Fibroblast of lung (primary cell): ENCODE results near the gene HSPB6. TPM values are rescaled to one million over a fixed set of nuclear protein-coding genes. Genes with fewer than 3 reads are reported as not detected.

Source experiments
- DNase-seq, 2 donors: peaks; one replicate each; pipeline versions ENCODE4 v3.0.0 to v3.0.0-alpha.2; 2010; ENCODE audit warnings: low read depth in 2 of 2
- H2AFZ ChIP-seq: 2 replicates; pipeline ENCODE4 v1.5.1; 2012; ENCODE audit warnings: low read length, control low read depth, inconsistent platforms
- H3K27ac ChIP-seq: 2 replicates; pipeline ENCODE4 v1.5.1; 2011; ENCODE audit warnings: low read length, control low read depth; ENCODE audit not compliant: insufficient read depth
- H3K27me3 ChIP-seq: 2 replicates; pipeline ENCODE4 v1.5.1; 2011; ENCODE audit warnings: mild to moderate bottlenecking, low read length; ENCODE audit not compliant: control insufficient read depth, insufficient read depth
- H3K36me3 ChIP-seq: 2 replicates; pipeline ENCODE4 v1.5.1; 2011; ENCODE audit warnings: low read length; ENCODE audit not compliant: control insufficient read depth, insufficient read depth
- H3K4me1 ChIP-seq: 2 replicates; pipeline ENCODE4 v1.5.1; 2011; ENCODE audit warnings: low read length; ENCODE audit not compliant: control insufficient read depth, insufficient read depth; ENCODE audit errors: extremely low read depth
- H3K4me2 ChIP-seq: 2 replicates; pipeline ENCODE4 v1.5.1; 2011; ENCODE audit warnings: low read length, control low read depth; ENCODE audit not compliant: insufficient read depth; ENCODE audit errors: extremely low read depth
- H3K4me3 ChIP-seq, 4 experiments: fragments of 200-600 bp in 1 of 4; sonication (generic) in 1 of 4; replicated peaks in 1 of 4; 2 replicates each; pipeline ENCODE4 v1.5.1; 2011 to 2016; ENCODE audit warnings: low read length in 4 of 4, low read depth in 3 of 4, mild to moderate bottlenecking in 3 of 4, control low read depth in 2 of 4, inconsistent platforms in 1 of 4, mixed read lengths in 1 of 4; ENCODE audit not compliant: insufficient read depth in 1 of 4; ENCODE audit errors: control extremely low read depth in 1 of 4
- H3K79me2 ChIP-seq: 2 replicates; pipeline ENCODE4 v1.5.1; 2012; ENCODE audit warnings: mild to moderate bottlenecking, low read length, inconsistent platforms; ENCODE audit not compliant: control insufficient read depth, insufficient read depth
- H3K9ac ChIP-seq: 2 replicates; pipeline ENCODE4 v1.5.1; 2011; ENCODE audit warnings: mild to moderate bottlenecking, low read length, control low read depth; ENCODE audit not compliant: insufficient read depth
- H3K9me3 ChIP-seq: 2 replicates; pipeline ENCODE4 v1.5.1; 2012; ENCODE audit warnings: low read depth, low read length; ENCODE audit not compliant: control insufficient read depth, insufficient read depth
- H4K20me1 ChIP-seq: 2 replicates; pipeline ENCODE4 v1.5.1; 2011; ENCODE audit warnings: low read length; ENCODE audit not compliant: control insufficient read depth, insufficient read depth; ENCODE audit errors: extremely low read depth
- CTCF ChIP-seq, 2 donors: IDR thresholded peaks in 1 of 2; conservative IDR thresholded peaks in 1 of 2; 1 replicate in 1 of 2; 2 replicates in 1 of 2; pipeline ENCODE4 v1.5.1; 2011 to 2012; ENCODE audit warnings: low read length in 2 of 2, control low read depth in 1 of 2, inconsistent platforms in 1 of 2, low read depth in 1 of 2, mild to moderate bottlenecking in 1 of 2
- EZH2 ChIP-seq: IDR thresholded peaks from 2 replicates; pipeline ENCODE4 v1.5.1; 2012; ENCODE audit warnings: low read length, control low read depth, mild to moderate bottlenecking; ENCODE audit errors: missing control alignments
- polyA plus RNA-seq, 2 donors: library from polyadenylated mRNA; depleted of rRNA in 1 of 2; stranded (reverse) in 1 of 2; unstranded in 1 of 2; fragments of >200 nt; gene quantifications; 2 replicates each; pipeline ENCODE4 v1.2.1, GENCODE V29; 2011 to 2012; ENCODE audit warnings: missing spikeins in 1 of 2
- total RNA-seq: library from RNA; depleted of rRNA; stranded (reverse); fragments of >200 nt; gene quantifications from 2 replicates; pipeline ENCODE4 v1.2.1, GENCODE V29; 2014

HSPB6 gene
- total and polyA plus RNA-seq, 2 donors (not counting 1 experiment from before 2014, with no cell fraction given), result 53.1 to 54.3 TPM

GRCh38 chr19:35759697-35760096 is 2.9 kb upstream of the HSPB6 start:
- Histone ChIP-seq H3K79me2 (peaks cover 23% of the 10 kb centered on the region), H3K36me3 (peaks cover 17% of the 10 kb centered on the region), H4K20me1 (no peaks in the 10 kb centered on the region), H3K4me1 (peaks cover 17% of the 10 kb centered on the region), H3K27me3 (no peaks in the 10 kb centered on the region), H3K4me2 (no peak overlapping the region), H3K9ac (no peak overlapping the region), H3K27ac (peak overlapping the region; percentile 8), H2AFZ (no peak overlapping the region), H3K9me3 (no peaks in the 10 kb centered on the region), H3K4me3 (peak overlapping the region in 1 of 4 experiments; percentile 98)
- no peak for DNase-seq
- no peak for TF ChIP-seq EZH2
- no peak for TF ChIP-seq CTCF (conservative IDR thresholded peaks at IDR 0.05 in 1 of 2, IDR thresholded peaks at IDR 0.05 in 1 of 2; ENCODE audit: low read depth in 1 of 2, low read length in 2 of 2)

DNA sequence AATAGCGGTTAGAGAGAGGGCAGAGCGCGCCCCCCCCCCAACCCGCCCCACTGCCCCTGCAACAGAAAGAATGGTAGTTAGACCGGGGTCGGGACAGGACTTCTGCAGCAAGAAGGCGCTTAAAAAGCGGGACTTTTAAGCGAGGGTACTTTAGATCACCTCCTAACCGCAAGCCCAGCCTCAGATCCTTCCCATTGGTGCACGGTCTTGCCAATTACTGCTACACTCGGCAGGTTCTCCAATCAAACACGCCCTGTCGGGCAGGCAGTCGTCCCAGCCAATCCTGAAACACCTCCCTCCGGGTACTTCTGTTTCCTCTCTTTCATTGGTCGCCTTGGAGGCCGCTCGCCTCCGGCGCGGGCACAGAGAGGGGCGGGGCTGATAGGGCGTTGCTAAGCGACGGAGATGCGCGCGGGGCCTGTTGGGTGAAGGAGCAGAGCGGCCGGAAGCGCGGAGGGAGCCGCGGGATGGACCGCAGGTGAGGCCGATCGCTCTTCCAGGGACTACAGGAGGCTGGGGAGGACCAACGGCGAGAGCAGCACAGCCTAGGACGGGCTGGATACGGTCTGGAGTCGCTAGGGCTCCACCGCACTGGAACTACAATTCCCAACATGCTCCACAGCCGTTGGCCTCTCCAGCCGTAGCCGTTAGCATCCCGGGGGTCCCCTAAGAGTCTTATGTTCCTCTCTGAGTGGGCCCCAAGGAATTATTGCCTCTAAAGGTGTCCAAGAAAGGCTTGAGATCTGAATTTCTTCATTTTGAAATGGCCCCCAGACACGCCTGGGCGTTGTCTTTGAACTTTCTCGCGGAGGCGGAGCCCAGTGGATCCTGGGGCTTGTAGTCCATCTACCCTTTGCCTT is 1.1 kb upstream of the HSPB6 start, which contains the start of gene PROSER3:
TSS of gene PROSER3 (plus strand) at position 428 of the 860 bp plus-strand sequence. CDS start at position 468, 40 bp downstream.
- Histone ChIP-seq H4K20me1 (no peaks in the 10 kb centered on the region), H3K36me3 (peaks cover 23% of the 10 kb centered on the region), H2AFZ (peak within 1 kb of the TSS; percentile 73), H3K9ac (peak within 1 kb of the TSS; percentile 94), H3K4me1 (peaks cover 17% of the 10 kb centered on the region), H3K27ac (peak within 1 kb of the TSS; percentile 99), H3K27me3 (no peaks in the 10 kb centered on the region), H3K4me2 (peak within 1 kb of the TSS; percentile 76), H3K9me3 (no peaks in the 10 kb centered on the region), H3K79me2 (peaks cover 23% of the 10 kb centered on the region), H3K4me3 (peak within 1 kb of the TSS; percentile 85 to 98 (median 86))
- TF ChIP-seq EZH2 (no peak), CTCF (conservative IDR thresholded peaks at IDR 0.05 in 1 of 2, IDR thresholded peaks at IDR 0.05 in 1 of 2; ENCODE audit: low read depth in 1 of 2, low read length in 2 of 2) (no peak)
- DNase-seq, result peak; percentile 100

- peak overlapping the region; percentile 99 for H3K27ac ChIP-seq
- TF ChIP-seq EZH2 (no peak), CTCF (conservative IDR thresholded peaks at IDR 0.05 in 1 of 2, IDR thresholded peaks at IDR 0.05 in 1 of 2; ENCODE audit: low read depth in 1 of 2, low read length in 2 of 2) (no peak)
- peaks cover 30% of the 10 kb centered on the region for H3K36me3 ChIP-seq
- H3K79me2 ChIP-seq, result peaks cover 23% of the 10 kb centered on the region
- peak overlapping the region in 3 of 4 experiments; percentile 73 to 87 (median 83) for H3K4me3 ChIP-seq
- peak overlapping the region; percentile 76 for H3K4me2 ChIP-seq
- peaks cover 17% of the 10 kb centered on the region for H3K4me1 ChIP-seq
- no peaks in the 10 kb centered on the region for H3K27me3 ChIP-seq
- no peaks in the 10 kb centered on the region for H4K20me1 ChIP-seq
- H3K9ac ChIP-seq, result peak overlapping the region; percentile 94
- DNase-seq, result peak; percentile 96 to 98
- H2AFZ ChIP-seq, result no peak overlapping the region
- no peaks in the 10 kb centered on the region for H3K9me3 ChIP-seq
Measured at GRCh38 chr19:35757231-35757748, 461 bp upstream of the HSPB6 start.
